HCT116 (cell line): ENCODE results near the gene EXOC4. TPM values are rescaled to one million over a fixed set of nuclear protein-coding genes. Genes with fewer than 3 reads are reported as not detected.

Experiments used
- ATAC-seq: fragments of 200-7000 bp; cut with Tn5 transposase; 2 replicates; pipeline ENCODE4 v1.9.1; 2020; ENCODE audit warnings: mild to moderate bottlenecking, moderate library complexity
- BruUV-seq: library from RNA; stranded (reverse); fragments of 400-500 nt; replicated peaks from 2 replicates; lab custom pipeline; 2021; lab: Mats Ljungman, UMichigan
- CTCF ChIA-PET: fragments of 300-600 bp; sonication (Branson Sonifier 250); formaldehyde crosslinking; loops from one replicate; lab custom pipeline; 2021; ENCODE audit warnings: antibody characterized with exemption; lab: Charles Lee
- POLR2A ChIA-PET: fragments of 300-600, 350-600 bp; sonication (Branson Sonifier 250); formaldehyde crosslinking; loops from one replicate; lab custom pipeline; 2021; ENCODE audit warnings: antibody characterized with exemption; lab: Charles Lee
- RAD21 ChIA-PET, 2 experiments: fragments of 300-600 bp; sonication (Branson Sonifier 250); formaldehyde crosslinking; loops; one replicate each; lab custom pipeline; 2023; ENCODE audit warnings: low total read pairs in 2 of 2; ENCODE audit not compliant: uncharacterized antibody in 2 of 2, unreplicated experiment in 2 of 2, low non-redundant PET in 1 of 2; lab: Charles Lee
- DNase-seq: peaks from one replicate; pipeline ENCODE4 v3.0.0-alpha.2; 2010; ENCODE audit warnings: low read depth, low spot score
- H2AFZ ChIP-seq: fragments of 200-600 bp; shearing (Covaris generic), sonication (generic); 2 replicates; pipeline ENCODE4 v1.6.1; 2017; ENCODE audit warnings: low read depth, mixed run types, mixed read lengths, antibody characterized with exemption, low read length; ENCODE audit not compliant: poor library complexity, severe bottlenecking
- H3K27ac ChIP-seq: 2 replicates; pipeline ENCODE4 v1.5.1; 2012; ENCODE audit warnings: low read depth, low read length
- H3K27me3 ChIP-seq: fragments of 200-600 bp; sonication (generic); 2 replicates; pipeline ENCODE4 v1.6.1; 2016; ENCODE audit warnings: mixed run types, low read length, mixed read lengths; ENCODE audit not compliant: insufficient read depth
- H3K36me3 ChIP-seq, 2 experiments: fragments of 200-500 bp in 1 of 2; fragments of 200-600 bp in 1 of 2; sonication (Bioruptor generic) in 1 of 2; sonication (generic) in 1 of 2; 2 replicates each; pipeline versions ENCODE4 v1.5.1 to v1.6.1; 2014 to 2016; ENCODE audit warnings: low read length in 2 of 2, inconsistent platforms in 1 of 2, mixed read lengths in 1 of 2, mixed run types in 1 of 2; ENCODE audit not compliant: insufficient read depth in 2 of 2, control insufficient read depth in 1 of 2
- H3K4me1 ChIP-seq, 2 experiments: fragments of 200-600 bp in 1 of 2; sonication (generic) in 1 of 2; 2 replicates each; pipeline versions ENCODE4 v1.5.1 to v1.6.1; 2012 to 2017; ENCODE audit warnings: low read length in 2 of 2, inconsistent platforms in 1 of 2, mild to moderate bottlenecking in 1 of 2, mixed read lengths in 1 of 2, mixed run types in 1 of 2, moderate library complexity in 1 of 2; ENCODE audit not compliant: insufficient read depth in 2 of 2, control insufficient read depth in 1 of 2
- H3K4me2 ChIP-seq: fragments of 200-600 bp; sonication (generic); 2 replicates; pipeline ENCODE4 v1.6.1; 2017; ENCODE audit warnings: mixed run types, low read length, mixed read lengths
- H3K4me3 ChIP-seq, 2 experiments: fragments of 200-600 bp in 1 of 2; sonication (generic) in 1 of 2; replicated peaks in 1 of 2; 2 replicates each; pipeline ENCODE4 v1.5.1; 2011 to 2016; ENCODE audit warnings: low read length in 2 of 2, control low read depth in 1 of 2, low read depth in 1 of 2, mild to moderate bottlenecking in 1 of 2, mixed read lengths in 1 of 2, mixed run types in 1 of 2
- H3K79me2 ChIP-seq: fragments of 200-600 bp; sonication (generic); 2 replicates; pipeline ENCODE4 v1.6.1; 2017; ENCODE audit warnings: mild to moderate bottlenecking, mixed run types, low read length, moderate library complexity, mixed read lengths; ENCODE audit not compliant: insufficient read depth
- H3K9ac ChIP-seq: fragments of 200-600 bp; sonication (generic); 2 replicates; pipeline ENCODE4 v1.6.1; 2016; ENCODE audit warnings: low read length, mixed read lengths
- H3K9me2 ChIP-seq: fragments of 200-600 bp; sonication (generic), shearing (Covaris generic); 2 replicates; pipeline ENCODE4 v1.6.1; 2017; ENCODE audit warnings: mixed run types, mild to moderate bottlenecking, moderate library complexity; ENCODE audit not compliant: insufficient read depth
- H3K9me3 ChIP-seq, 2 experiments: fragments of 200-500 bp in 1 of 2; fragments of 200-600 bp in 1 of 2; sonication (Bioruptor generic) in 1 of 2; sonication (generic) in 1 of 2; 2 replicates each; pipeline ENCODE4 v1.6.1; 2014 to 2017; ENCODE audit warnings: low read length in 2 of 2, mixed read lengths in 2 of 2, inconsistent platforms in 1 of 2, low read depth in 1 of 2, mild to moderate bottlenecking in 1 of 2, mixed run types in 1 of 2, moderate library complexity in 1 of 2; ENCODE audit not compliant: control insufficient read depth in 1 of 2, insufficient read depth in 1 of 2
- H4K20me1 ChIP-seq: fragments of 200-600 bp; sonication (generic), shearing (Covaris generic); 2 replicates; pipeline ENCODE4 v1.6.1; 2017; ENCODE audit warnings: mixed run types, mild to moderate bottlenecking, moderate library complexity; ENCODE audit not compliant: insufficient read depth
- EZH2 ChIP-seq: fragments of 200-600 bp; sonication (generic); IDR thresholded peaks from 2 replicates; pipeline ENCODE4 v1.6.1; 2017; ENCODE audit warnings: antibody characterized with exemption, mixed run types
- JUND ChIP-seq: IDR thresholded peaks from 2 replicates; pipeline ENCODE4 v1.6.1; 2012
- POLR2A ChIP-seq: IDR thresholded peaks from 2 replicates; pipeline ENCODE4 v1.7.0; 2011; ENCODE audit warnings: borderline replicate concordance; ENCODE audit not compliant: insufficient read depth, insufficient read length; ENCODE audit errors: extremely low read depth
- POLR2AphosphoS5 ChIP-seq: IDR thresholded peaks from 2 replicates; pipeline ENCODE4 v1.6.1; 2011; ENCODE audit warnings: mild to moderate bottlenecking, low read depth, low read length, moderate library complexity
- RAD21 ChIP-seq: IDR thresholded peaks from 2 replicates; pipeline ENCODE4 v1.6.1; 2012; ENCODE audit warnings: low read depth, mild to moderate bottlenecking
- SIN3A ChIP-seq: IDR thresholded peaks from 2 replicates; pipeline ENCODE4 v1.6.1; 2012; ENCODE audit warnings: low read depth
- SP1 ChIP-seq: IDR thresholded peaks from 2 replicates; pipeline ENCODE4 v1.6.1; 2012; ENCODE audit warnings: low read depth
- SRF ChIP-seq: IDR thresholded peaks from 2 replicates; pipeline ENCODE4 v1.6.1; 2012; ENCODE audit warnings: low read depth
- TCF7L2 ChIP-seq: IDR thresholded peaks from 2 replicates; pipeline ENCODE4 v1.7.0; 2011; ENCODE audit warnings: borderline replicate concordance, inconsistent platforms; ENCODE audit not compliant: insufficient read depth, insufficient read length; ENCODE audit errors: extremely low read depth
- intact Hi-C: fragments of 100-400 bp; cut with micrococcal nuclease; formaldehyde crosslinking; loops from 2 replicates; pipeline ENCODE4 v1.10.0; 2022
- total RNA-seq: library from RNA; stranded (reverse); gene quantifications from one replicate; pipeline ENCODE4 v1.2.1, GENCODE V29; 2021; ENCODE audit not compliant: unreplicated experiment
- TF ChIP-seq, protein P1 (sequence below): IDR thresholded peaks from 2 replicates; pipeline ENCODE4 v1.6.1; 2012
- TF ChIP-seq, protein P2 (sequence below): IDR thresholded peaks from 2 replicates; pipeline ENCODE4 v1.6.1; 2012
- TF ChIP-seq, protein P3 (sequence below), 3 experiments: fragments of 200-600 bp in 1 of 3; sonication (generic) in 1 of 3; IDR thresholded peaks in 2 of 3; conservative IDR thresholded peaks in 1 of 3; 2 replicates each; pipeline ENCODE4 v1.5.1; 2012 to 2017; ENCODE audit warnings: low read depth in 2 of 3, low read length in 2 of 3, antibody characterized with exemption in 1 of 3, borderline replicate concordance in 1 of 3, control low read depth in 1 of 3, mild to moderate bottlenecking in 1 of 3, mixed read lengths in 1 of 3, mixed run types in 1 of 3, moderate library complexity in 1 of 3; ENCODE audit not compliant: insufficient read depth in 1 of 3
- TF ChIP-seq, protein P4 (sequence below): IDR thresholded peaks from 2 replicates; pipeline ENCODE4 v1.6.1; 2011; ENCODE audit warnings: mild to moderate bottlenecking, low read length, moderate library complexity; ENCODE audit not compliant: insufficient replicate concordance; ENCODE audit errors: extremely low read depth

The EXOC4 gene
- total RNA-seq, 1 experiment from 2014 or later = 40.3 TPM

DNA sequence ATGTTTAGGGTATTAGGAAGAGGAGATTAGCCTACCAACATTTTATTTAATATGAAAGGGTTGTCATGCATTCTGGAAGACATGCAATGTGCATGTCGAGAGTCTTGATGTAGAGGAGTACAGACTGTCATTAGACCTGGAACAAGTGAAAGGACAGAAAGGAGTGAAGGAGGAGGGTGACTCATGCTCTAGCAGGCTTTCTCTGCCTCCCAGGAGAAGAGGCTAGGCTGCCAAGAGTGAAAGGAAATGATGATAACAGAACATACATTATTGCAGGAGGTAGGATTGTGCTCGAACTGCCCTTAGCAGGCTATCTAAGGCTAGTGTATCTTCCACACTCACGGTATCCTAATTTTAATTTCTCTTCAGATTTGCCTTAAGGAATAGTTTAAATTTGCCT lies 228.8 kb downstream of the EXOC4 start:
- TF ChIP-seq, protein P1, sequence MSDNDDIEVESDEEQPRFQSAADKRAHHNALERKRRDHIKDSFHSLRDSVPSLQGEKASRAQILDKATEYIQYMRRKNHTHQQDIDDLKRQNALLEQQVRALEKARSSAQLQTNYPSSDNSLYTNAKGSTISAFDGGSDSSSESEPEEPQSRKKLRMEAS = no peak
- no peak for TF ChIP-seq JUND
- TF ChIP-seq EZH2 = no peak
- no peak for TF ChIP-seq SIN3A
- TF ChIP-seq, protein P2, sequence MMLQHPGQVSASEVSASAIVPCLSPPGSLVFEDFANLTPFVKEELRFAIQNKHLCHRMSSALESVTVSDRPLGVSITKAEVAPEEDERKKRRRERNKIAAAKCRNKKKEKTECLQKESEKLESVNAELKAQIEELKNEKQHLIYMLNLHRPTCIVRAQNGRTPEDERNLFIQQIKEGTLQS = no peak
- TF ChIP-seq, protein P3, sequence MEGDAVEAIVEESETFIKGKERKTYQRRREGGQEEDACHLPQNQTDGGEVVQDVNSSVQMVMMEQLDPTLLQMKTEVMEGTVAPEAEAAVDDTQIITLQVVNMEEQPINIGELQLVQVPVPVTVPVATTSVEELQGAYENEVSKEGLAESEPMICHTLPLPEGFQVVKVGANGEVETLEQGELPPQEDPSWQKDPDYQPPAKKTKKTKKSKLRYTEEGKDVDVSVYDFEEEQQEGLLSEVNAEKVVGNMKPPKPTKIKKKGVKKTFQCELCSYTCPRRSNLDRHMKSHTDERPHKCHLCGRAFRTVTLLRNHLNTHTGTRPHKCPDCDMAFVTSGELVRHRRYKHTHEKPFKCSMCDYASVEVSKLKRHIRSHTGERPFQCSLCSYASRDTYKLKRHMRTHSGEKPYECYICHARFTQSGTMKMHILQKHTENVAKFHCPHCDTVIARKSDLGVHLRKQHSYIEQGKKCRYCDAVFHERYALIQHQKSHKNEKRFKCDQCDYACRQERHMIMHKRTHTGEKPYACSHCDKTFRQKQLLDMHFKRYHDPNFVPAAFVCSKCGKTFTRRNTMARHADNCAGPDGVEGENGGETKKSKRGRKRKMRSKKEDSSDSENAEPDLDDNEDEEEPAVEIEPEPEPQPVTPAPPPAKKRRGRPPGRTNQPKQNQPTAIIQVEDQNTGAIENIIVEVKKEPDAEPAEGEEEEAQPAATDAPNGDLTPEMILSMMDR (IDR thresholded peaks at IDR 0.05 in 2 of 3, conservative IDR thresholded peaks at IDR 0.05 in 1 of 3; ENCODE audit: borderline replicate concordance in 1 of 3, insufficient read depth in 1 of 3, low read depth in 2 of 3, low read length in 2 of 3) = no peak
- TF ChIP-seq POLR2A = no peak
- TF ChIP-seq POLR2AphosphoS5 = no peak
- TF ChIP-seq, protein P4, sequence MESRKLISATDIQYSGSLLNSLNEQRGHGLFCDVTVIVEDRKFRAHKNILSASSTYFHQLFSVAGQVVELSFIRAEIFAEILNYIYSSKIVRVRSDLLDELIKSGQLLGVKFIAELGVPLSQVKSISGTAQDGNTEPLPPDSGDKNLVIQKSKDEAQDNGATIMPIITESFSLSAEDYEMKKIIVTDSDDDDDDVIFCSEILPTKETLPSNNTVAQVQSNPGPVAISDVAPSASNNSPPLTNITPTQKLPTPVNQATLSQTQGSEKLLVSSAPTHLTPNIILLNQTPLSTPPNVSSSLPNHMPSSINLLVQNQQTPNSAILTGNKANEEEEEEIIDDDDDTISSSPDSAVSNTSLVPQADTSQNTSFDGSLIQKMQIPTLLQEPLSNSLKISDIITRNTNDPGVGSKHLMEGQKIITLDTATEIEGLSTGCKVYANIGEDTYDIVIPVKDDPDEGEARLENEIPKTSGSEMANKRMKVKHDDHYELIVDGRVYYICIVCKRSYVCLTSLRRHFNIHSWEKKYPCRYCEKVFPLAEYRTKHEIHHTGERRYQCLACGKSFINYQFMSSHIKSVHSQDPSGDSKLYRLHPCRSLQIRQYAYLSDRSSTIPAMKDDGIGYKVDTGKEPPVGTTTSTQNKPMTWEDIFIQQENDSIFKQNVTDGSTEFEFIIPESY = no peak
- TF ChIP-seq TCF7L2 = no peak
- TF ChIP-seq RAD21 = no peak
- TF ChIP-seq SP1 = no peak
- TF ChIP-seq SRF = no peak
- no peaks in the 10 kb centered on the region for H4K20me1 ChIP-seq
- no TSS peak for BruUV-seq
- no peaks in the 10 kb centered on the region for H3K36me3 ChIP-seq
- ATAC-seq (no peak), DNase-seq (no peak)
- ChIA-PET RAD21 (no interaction called here), CTCF (no interaction called here), POLR2A (no interaction called here)
- H3K27me3 ChIP-seq = no peaks in the 10 kb centered on the region
- H3K4me3 ChIP-seq = no peak overlapping the region
- H3K27ac ChIP-seq = no peak overlapping the region
- no peak overlapping the region for H3K4me2 ChIP-seq
- H3K9ac ChIP-seq = no peak overlapping the region
- H3K4me1 ChIP-seq = no peaks in the 10 kb centered on the region
- no peaks in the 10 kb centered on the region for H3K9me3 ChIP-seq
- no peaks in the 10 kb centered on the region for H3K79me2 ChIP-seq
- no peak overlapping the region for H2AFZ ChIP-seq
- intact Hi-C loops = no loop called here
- H3K9me2 ChIP-seq = no peaks in the 10 kb centered on the region
